ENCODE measurements around the gene RNF166.

DNA sequence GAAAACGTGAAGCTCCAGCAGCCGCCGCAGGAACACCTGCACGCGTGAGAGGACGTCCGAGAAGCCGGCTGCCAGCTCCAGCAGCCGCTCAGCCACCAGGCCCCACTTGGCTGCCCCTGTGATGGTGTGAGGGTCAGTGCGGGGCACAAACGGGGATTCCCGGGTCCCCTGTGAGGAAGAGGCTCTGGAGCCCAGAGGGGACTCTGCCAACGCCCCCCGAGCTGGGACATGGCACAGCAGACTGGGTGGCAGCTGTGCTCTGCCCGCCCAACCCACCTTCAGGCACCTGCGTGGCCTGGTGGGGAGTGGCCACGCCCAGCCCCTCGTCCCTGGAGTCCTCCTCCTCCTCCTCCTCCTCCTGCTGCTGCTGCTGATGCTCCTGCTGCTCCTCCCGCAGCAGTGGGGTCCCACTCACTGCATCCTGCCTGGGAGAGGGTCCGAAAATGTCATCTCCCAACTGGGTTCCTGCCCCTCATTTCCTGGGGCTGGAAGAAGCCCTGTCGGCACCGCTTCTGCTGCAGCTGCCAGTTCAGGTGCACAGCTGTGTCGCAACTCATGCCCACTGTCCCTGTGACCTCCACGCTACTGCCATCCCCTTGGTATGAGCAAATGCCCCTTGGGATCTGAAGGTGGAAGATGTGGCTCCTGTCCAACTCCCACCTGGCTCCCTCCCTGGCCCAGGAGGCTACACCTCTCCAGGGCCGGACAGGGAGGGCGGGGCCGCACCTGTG is 27.6 kb upstream of the RNF166 start:
- TF ChIP-seq SIN3A (IDR thresholded peaks at IDR 0.05; ENCODE audit: borderline replicate concordance, insufficient read depth, low read length) (no peak), POLR2AphosphoS5 (IDR thresholded peaks at IDR 0.05; ENCODE audit: low read depth, low read length) (no peak), TAF1 (IDR thresholded peaks at IDR 0.05; ENCODE audit: borderline replicate concordance, insufficient read depth, low read length) (no peak)
- TF ChIP-seq, protein P1, sequence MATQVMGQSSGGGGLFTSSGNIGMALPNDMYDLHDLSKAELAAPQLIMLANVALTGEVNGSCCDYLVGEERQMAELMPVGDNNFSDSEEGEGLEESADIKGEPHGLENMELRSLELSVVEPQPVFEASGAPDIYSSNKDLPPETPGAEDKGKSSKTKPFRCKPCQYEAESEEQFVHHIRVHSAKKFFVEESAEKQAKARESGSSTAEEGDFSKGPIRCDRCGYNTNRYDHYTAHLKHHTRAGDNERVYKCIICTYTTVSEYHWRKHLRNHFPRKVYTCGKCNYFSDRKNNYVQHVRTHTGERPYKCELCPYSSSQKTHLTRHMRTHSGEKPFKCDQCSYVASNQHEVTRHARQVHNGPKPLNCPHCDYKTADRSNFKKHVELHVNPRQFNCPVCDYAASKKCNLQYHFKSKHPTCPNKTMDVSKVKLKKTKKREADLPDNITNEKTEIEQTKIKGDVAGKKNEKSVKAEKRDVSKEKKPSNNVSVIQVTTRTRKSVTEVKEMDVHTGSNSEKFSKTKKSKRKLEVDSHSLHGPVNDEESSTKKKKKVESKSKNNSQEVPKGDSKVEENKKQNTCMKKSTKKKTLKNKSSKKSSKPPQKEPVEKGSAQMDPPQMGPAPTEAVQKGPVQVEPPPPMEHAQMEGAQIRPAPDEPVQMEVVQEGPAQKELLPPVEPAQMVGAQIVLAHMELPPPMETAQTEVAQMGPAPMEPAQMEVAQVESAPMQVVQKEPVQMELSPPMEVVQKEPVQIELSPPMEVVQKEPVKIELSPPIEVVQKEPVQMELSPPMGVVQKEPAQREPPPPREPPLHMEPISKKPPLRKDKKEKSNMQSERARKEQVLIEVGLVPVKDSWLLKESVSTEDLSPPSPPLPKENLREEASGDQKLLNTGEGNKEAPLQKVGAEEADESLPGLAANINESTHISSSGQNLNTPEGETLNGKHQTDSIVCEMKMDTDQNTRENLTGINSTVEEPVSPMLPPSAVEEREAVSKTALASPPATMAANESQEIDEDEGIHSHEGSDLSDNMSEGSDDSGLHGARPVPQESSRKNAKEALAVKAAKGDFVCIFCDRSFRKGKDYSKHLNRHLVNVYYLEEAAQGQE (IDR thresholded peaks at IDR 0.05; ENCODE audit: insufficient read depth in 1 of 2, low read depth in 2 of 2, low read length in 2 of 2): no peak

Data from PFSK-1 (cell line).